ENCODE data around the gene ZSCAN5B.
"Not testable (repeated sequence)": the region's sequence is repeated elsewhere in the genome, so short reads cannot be mapped to it uniquely, and the experiment has no call there.

The ZSCAN5B gene

GRCh38 chr19:56176310-56176709 lies 21.3 kb downstream of the ZSCAN5B start:
- DNase-seq (ENCODE audit: low spot score), result not testable (repeated sequence)

- DNase-seq (ENCODE audit: low spot score), result not testable (repeated sequence)
These were observed 21.7 kb downstream of the ZSCAN5B start, which contains the start of gene GALP for GRCh38 chr19:56175861-56176307. GALP (plus strand) TSS chr19:56176008; CDS start chr19:56177109, 1,101 bp downstream.

GRCh38 chr19:56174550-56174949 lies 23.0 kb downstream of the ZSCAN5B start:
- no peak for DNase-seq (ENCODE audit: low spot score)

DNA sequence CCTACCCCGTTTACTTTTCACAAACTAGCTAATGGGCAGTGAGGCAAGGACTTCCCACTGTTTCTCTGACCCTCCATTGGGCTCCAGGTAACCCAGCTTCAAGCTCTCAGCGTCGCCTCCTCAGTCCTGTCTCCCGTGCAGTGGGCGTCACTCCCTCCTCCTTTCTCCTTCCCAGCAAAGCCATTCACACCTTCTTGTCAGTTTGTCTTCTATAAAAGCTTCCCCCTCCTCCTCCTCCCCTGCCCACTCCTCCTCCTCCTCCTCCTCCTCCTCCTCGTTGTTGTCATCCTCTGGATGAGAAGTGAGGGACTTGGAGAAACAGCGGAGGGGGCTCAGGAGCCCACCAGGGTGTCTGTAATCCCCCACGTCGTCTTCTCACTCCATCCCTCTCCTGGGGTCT lies 23.5 kb downstream of the ZSCAN5B start:
- DNase-seq (ENCODE audit: low spot score), result no peak

GRCh38 chr19:56170261-56170660 lies 27.3 kb downstream of the ZSCAN5B start:
- no peak for DNase-seq (ENCODE audit: low spot score)

GRCh38 chr19:56167064-56167578 lies 30.5 kb downstream of the ZSCAN5B start:
- DNase-seq (ENCODE audit: low spot score), result peak; percentile 16

DNA sequence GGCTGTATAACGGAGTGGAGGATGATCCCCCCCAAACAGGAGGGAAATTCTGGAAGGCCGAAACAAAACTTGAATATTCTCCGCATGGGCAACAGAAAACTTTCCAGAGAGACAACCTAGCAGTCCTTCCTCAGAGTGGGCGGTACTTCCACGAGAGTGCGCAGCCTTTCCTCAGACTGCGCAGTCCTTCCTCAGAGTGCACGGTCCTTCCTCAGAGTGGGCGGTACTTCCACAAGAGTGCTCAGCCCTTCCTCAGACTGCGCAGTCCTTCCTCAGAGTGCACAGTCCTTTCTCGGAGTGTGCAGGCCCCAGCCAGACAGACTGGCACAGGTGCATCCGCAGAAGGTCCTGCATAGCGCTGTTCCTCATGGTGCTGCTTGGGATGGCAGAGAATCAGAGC lies 34.5 kb downstream of the ZSCAN5B start:
- no peak for DNase-seq (ENCODE audit: low spot score)

DNA sequence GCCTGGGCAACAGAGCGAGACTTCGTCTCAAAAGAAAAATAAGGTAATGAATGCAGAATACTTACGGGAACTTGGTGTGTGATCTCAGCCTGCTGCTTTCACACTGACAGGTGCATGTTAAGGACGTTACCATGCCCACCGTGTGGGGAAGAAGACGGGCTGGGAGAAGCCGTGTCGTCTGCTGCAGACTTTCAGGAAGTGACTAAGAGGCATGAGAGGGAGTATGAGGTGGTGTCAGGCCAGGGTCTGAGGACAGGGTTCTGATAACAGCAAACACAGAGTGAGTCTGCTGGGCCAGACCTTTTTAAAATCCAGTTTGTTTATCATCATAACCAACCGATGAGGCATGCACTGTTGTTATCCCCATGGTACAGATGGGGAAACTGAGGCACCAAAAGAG lies 35.3 kb downstream of the ZSCAN5B start:
- DNase-seq (ENCODE audit: low spot score), result no peak

DNA sequence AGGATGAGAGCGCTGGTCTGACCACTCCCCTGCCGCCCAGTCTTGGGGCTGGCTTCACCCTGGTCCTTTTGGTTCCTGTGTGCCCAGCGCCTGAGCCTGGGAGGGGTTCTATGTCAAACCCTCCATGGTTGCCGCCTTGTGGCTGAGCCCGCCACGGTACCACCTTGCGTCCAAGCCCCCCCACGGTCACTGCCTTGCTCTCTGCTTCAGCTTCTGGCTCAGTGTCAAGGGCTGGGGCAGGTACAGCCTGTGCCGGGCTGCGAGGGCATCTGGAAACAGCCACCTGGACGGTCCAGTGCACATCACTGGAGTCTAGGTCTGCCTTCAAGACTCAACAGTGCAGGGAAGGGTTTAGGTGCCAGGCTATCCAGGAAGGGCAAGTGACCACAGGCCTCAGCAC lies 36.0 kb downstream of the ZSCAN5B start:
- DNase-seq (ENCODE audit: low spot score), result no peak

- no peak for DNase-seq (ENCODE audit: low spot score)
These were observed 37.8 kb downstream of the ZSCAN5B start for GRCh38 chr19:56159622-56160271.

- no peak for DNase-seq (ENCODE audit: low spot score)
These were observed 38.5 kb downstream of the ZSCAN5B start for GRCh38 chr19:56159009-56159559.

DNA sequence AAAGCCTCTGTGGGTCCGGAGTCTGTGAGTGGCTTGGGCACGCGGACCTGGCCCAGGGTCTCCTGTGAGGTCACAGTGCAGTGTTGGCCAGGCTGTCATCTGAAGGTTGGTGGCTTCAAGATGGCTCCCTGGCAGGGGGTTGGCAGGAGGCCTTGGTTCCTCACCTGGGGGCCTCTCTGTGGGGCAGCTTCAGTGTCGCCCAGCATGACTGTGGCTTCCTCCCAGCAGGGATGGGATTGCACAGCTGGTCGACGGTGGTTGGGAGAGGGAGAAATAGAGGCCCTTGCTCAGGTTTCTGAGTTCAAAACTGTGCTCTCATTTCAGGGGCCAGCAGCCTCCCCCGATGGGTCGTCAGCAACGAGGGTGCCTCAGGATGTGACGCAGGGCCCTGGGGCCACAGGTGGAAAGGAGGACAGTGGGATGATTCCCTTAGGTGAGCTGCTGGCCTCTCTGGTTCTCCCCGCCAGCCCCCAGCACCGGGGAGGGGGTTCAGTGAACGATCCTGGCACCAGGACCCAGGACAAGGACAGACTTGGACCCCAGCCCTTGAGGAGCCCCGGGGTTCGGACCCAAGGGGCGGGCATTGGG lies 39.3 kb downstream of the ZSCAN5B start:
- no peak for DNase-seq (ENCODE audit: low spot score)

GRCh38 chr19:56156768-56157167 lies 40.8 kb downstream of the ZSCAN5B start:
- DNase-seq (ENCODE audit: low spot score), result no peak

DNA sequence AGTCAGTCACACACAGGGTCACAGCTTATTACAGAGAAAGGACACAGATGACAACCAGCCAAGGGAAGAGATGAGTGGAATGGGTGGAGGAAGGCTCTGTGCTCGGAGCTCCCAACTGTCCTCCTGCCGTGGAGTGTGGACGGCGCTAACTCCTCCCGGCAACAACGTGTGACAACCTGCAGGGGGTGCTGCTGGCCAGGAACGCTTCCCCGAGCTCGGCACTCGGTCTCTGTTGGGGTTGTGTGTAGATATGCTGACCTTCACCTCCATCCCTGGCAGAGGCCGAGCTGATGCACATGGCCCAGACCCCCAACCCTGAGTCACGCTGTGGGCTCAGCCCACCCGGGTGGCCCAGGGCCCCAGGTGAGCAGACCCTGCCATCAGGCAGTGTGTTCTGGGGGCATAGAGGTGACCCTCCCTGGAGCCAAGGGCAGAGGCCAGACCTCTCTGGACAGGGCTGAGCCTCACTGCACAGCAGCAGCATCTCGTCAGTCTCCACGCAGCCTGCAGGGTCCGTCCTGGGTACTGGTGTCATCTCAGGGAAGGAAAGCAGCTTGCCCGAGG lies 42.4 kb downstream of the ZSCAN5B start:
- no peak for DNase-seq (ENCODE audit: low spot score)

DNA sequence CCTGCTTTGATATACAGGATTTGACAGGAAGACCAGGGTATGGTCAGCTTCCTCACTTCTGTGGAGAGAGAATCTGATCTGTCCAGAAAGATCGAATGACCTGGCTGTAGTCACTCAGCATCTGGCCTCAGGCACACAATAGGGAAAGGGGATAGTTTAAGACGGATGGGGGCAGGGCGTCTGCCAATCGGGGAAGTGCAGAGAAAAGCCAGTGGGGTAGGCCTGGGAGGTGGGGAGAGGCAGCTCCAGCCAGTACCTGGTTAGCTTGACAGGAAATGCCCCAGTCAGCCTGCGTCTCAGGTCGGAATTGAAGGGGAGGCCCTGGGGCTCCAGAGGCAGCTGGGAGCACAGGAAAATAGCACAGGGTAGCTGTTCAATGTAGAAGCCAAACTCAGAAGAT lies 44.1 kb downstream of the ZSCAN5B start:
- DNase-seq (ENCODE audit: low spot score), result no peak

DNA sequence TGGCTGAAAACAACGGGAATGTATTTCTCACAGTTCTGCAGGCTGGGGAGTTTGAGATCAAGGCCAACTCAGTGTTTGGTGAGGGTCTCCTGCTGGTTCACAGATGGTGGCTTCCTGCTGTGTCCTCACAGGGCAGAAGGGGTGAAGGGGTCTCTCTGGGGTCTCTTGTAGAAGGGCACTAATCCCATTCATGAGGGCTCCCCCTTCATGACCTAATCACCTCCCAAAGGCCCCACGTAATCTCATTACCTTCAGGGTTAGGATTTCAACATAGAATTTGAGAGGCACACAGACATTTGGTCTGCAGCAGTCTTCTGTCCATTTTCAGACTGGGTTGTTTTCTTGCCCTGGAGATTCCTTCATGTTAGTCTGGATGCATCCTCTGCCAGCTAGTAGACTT lies 44.9 kb downstream of the ZSCAN5B start:
- DNase-seq (ENCODE audit: low spot score), result no peak

DNA sequence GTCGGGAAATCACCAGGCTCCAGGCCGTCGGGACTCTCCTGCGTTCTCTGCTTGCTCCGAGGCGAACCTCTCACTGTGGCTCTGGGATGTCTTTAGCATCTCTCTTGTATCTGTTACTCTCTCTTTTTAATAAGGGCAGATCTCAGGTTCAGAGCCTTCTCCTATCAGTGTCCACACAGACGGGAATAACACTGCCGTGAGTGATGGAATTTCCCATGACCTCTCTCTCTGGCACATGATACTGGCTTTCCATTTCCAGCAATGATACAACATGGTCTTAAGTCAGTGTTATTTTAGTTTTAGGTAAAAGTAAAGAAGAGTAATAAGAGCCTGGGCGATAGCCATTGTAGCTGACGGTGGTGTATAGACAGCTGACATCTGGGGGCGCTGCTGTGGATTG lies 47.2 kb downstream of the ZSCAN5B start:
- DNase-seq (ENCODE audit: low spot score), result no peak

GRCh38 chr19:56149656-56150038 lies 47.9 kb downstream of the ZSCAN5B start:
- DNase-seq (ENCODE audit: low spot score), result no peak

- DNase-seq (ENCODE audit: low spot score), result not testable (repeated sequence)
These were observed 48.5 kb downstream of the ZSCAN5B start for GRCh38 chr19:56148955-56149655.

DNA sequence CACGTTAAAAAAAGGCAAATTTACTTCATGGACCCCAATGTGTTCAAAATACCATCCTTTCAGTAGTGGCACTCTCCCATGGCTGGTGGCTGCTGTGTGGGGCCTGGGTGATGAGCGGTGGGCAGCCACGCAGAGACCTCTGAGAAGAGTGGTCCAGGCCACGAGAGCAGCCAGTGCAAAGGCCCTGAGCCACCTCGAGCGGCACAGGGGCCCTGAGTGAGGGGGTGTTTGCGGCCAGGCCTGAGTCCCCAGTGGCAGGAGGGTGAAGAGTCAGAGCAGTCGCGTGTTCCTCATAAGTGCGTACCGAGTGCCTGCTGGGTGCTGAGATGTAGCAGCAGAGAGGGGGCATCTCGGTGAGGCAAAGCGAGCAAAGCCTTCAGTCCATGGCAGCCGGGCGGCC lies 49.5 kb downstream of the ZSCAN5B start:
- no peak for DNase-seq (ENCODE audit: low spot score)

GRCh38 chr19:56147307-56147706 lies 50.3 kb downstream of the ZSCAN5B start:
- DNase-seq (ENCODE audit: low spot score), result no peak

- DNase-seq (ENCODE audit: low spot score), result no peak
These were observed 50.7 kb downstream of the ZSCAN5B start for GRCh38 chr19:56146904-56147303.

Data from COLO829 (cell line).